OCI-LY3 (cell line): ENCODE measurements around the gene EYS.

ENCODE experiments used
- CTCF ChIP-seq: fragments of 200-600, 300-600 bp; sonication (generic); IDR thresholded peaks from 2 replicates; pipeline ENCODE4 v1.5.1; 2014; ENCODE audit warnings: antibody characterized with exemption, low read length, low read depth
- EZH2phosphoT487 ChIP-seq: fragments of 200-600 bp; shearing (Covaris generic); IDR thresholded peaks from 2 replicates; pipeline ENCODE4 v1.6.1; 2018; ENCODE audit warnings: antibody characterized with exemption, mixed run types, low read depth

GRCh38 chr6:64439274-64439673 lies 1267.8 kb downstream of the EYS start:
- TF ChIP-seq CTCF (no peak), EZH2phosphoT487 (no peak)
